Breast epithelium (tissue), 4 donors: ENCODE data around the gene NOX3. TPM values are rescaled to one million over a fixed set of nuclear protein-coding genes. Genes with fewer than 3 reads are reported as not detected.

Experiments used
- DNase-seq, 2 donors: peaks; one replicate each; pipeline ENCODE4 v3.0.0-alpha.2; 2019; ENCODE audit warnings: low spot score in 2 of 2
- H3K27ac ChIP-seq, 2 donors: fragments of 200-600 bp; sonication (generic) in 1 of 2; one replicate each; pipeline ENCODE4 v1.5.1; 2016 to 2019; ENCODE audit warnings: mild to moderate bottlenecking in 1 of 2
- H3K27me3 ChIP-seq, 2 donors: fragments of 200-600 bp; sonication (generic) in 1 of 2; one replicate each; pipeline versions ENCODE4 v1.5.1 to v1.6.0; 2017 to 2019; ENCODE audit warnings: control low read depth in 1 of 2, mild to moderate bottlenecking in 1 of 2
- H3K36me3 ChIP-seq: fragments of 200-600 bp; one replicate; pipeline ENCODE4 v1.5.1; 2019
- H3K4me1 ChIP-seq, 2 donors: fragments of 200-600 bp; sonication (generic); one replicate each; pipeline ENCODE4 v1.5.1; 2016 to 2019; ENCODE audit warnings: control low read depth in 1 of 2
- H3K4me3 ChIP-seq, 3 donors: fragments of 200-600 bp; sonication (generic); 1 replicate in 2 of 3; 2 replicates in 1 of 3; pipeline ENCODE4 v1.5.1; 2016 to 2019; ENCODE audit warnings: mild to moderate bottlenecking in 3 of 3, moderate library complexity in 2 of 3
- H3K9me3 ChIP-seq, 2 donors: fragments of 200-600 bp; sonication (generic) in 1 of 2; one replicate each; pipeline ENCODE4 v1.5.1; 2016 to 2019; ENCODE audit warnings: control low read depth in 1 of 2
- CTCF ChIP-seq, 3 donors: fragments of 450-650 bp; IDR thresholded peaks; one replicate each; pipeline ENCODE4 v1.5.1; 2016 to 2017; ENCODE audit warnings: antibody characterized with exemption in 3 of 3, mild to moderate bottlenecking in 3 of 3, moderate library complexity in 3 of 3
- POLR2A ChIP-seq: fragments of 450-650 bp; IDR thresholded peaks from one replicate; pipeline ENCODE4 v1.6.1; 2016; ENCODE audit warnings: antibody characterized with exemption, mild to moderate bottlenecking, moderate library complexity
- POLR2AphosphoS5 ChIP-seq, 3 donors: sonication (generic); formaldehyde crosslinking; IDR thresholded peaks; one replicate each; pipeline ENCODE4 v1.6.1; 2017; ENCODE audit warnings: antibody characterized with exemption in 3 of 3
- intact Hi-C: fragments of 100-400 bp; cut with DNase I; formaldehyde crosslinking; loops from one replicate; pipeline ENCODE4 v1.15.1; 2023; ENCODE audit warnings: low total_unique reads
- total RNA-seq, 3 donors: library from RNA; depleted of rRNA; stranded (reverse); fragments of >200 nt; gene quantifications; one replicate each; pipeline ENCODE4 v1.1.0, GENCODE V29; 2016

NOX3 gene
- total RNA-seq, 3 donors from 2014 or later = not detected

GRCh38 chr6:155450240-155450581 is 5.4 kb downstream of the NOX3 start:
- no peak for TF ChIP-seq POLR2AphosphoS5 (IDR thresholded peaks at IDR 0.05)
- DNase-seq = no peak
- intact Hi-C loops = no loop called here
- H3K4me1 ChIP-seq = no peaks in the 10 kb centered on the region
- H3K36me3 ChIP-seq = no peaks in the 10 kb centered on the region
- no peak overlapping the region for H3K27ac ChIP-seq
- H3K9me3 ChIP-seq = no peaks in the 10 kb centered on the region
- no peak overlapping the region for H3K4me3 ChIP-seq
- H3K27me3 ChIP-seq = peaks cover 0 to 4% of the 10 kb centered on the region in 2 donors

GRCh38 chr6:155449450-155450239 is 6.0 kb downstream of the NOX3 start:
- TF ChIP-seq POLR2AphosphoS5 (IDR thresholded peaks at IDR 0.05) = no peak
- TF ChIP-seq CTCF (IDR thresholded peaks at IDR 0.05) = no peak
- no peak for TF ChIP-seq POLR2A
- Histone ChIP-seq H3K27me3 (peaks cover 0 to 4% of the 10 kb centered on the region in 2 donors), H3K27ac (no peak overlapping the region), H3K36me3 (no peaks in the 10 kb centered on the region), H3K9me3 (no peaks in the 10 kb centered on the region), H3K4me1 (no peaks in the 10 kb centered on the region), H3K4me3 (no peak overlapping the region)
- DNase-seq = no peak
- intact Hi-C loops = no loop called here

- Histone ChIP-seq H3K4me3 (no peak overlapping the region), H3K27me3 (peaks cover 0 to 4% of the 10 kb centered on the region in 2 donors), H3K27ac (no peak overlapping the region), H3K9me3 (no peaks in the 10 kb centered on the region), H3K36me3 (no peaks in the 10 kb centered on the region), H3K4me1 (no peaks in the 10 kb centered on the region)
- intact Hi-C loops = no loop called here
- DNase-seq = no peak
- TF ChIP-seq POLR2A (no peak), POLR2AphosphoS5 (IDR thresholded peaks at IDR 0.05) (no peak), CTCF (IDR thresholded peaks at IDR 0.05) (no peak)
These were observed 6.8 kb downstream of the NOX3 start for GRCh38 chr6:155448668-155449449.

- no peaks in the 10 kb centered on the region for H3K4me1 ChIP-seq
- intact Hi-C loops = no loop called here
- no peaks in the 10 kb centered on the region for H3K9me3 ChIP-seq
- no peak for DNase-seq
- peaks cover 0 to 4% of the 10 kb centered on the region in 2 donors for H3K27me3 ChIP-seq
- H3K36me3 ChIP-seq = no peaks in the 10 kb centered on the region
- H3K4me3 ChIP-seq = no peak overlapping the region
- H3K27ac ChIP-seq = no peak overlapping the region
- TF ChIP-seq POLR2AphosphoS5 (IDR thresholded peaks at IDR 0.05) (no peak), POLR2A (no peak)
These were observed 7.7 kb downstream of the NOX3 start for GRCh38 chr6:155447949-155448348.

GRCh38 chr6:155444952-155445903 is 10.4 kb downstream of the NOX3 start:
- intact Hi-C loops = no loop called here
- peaks cover 0 to 4% of the 10 kb centered on the region in 2 donors for H3K27me3 ChIP-seq
- H3K9me3 ChIP-seq = no peaks in the 10 kb centered on the region
- no peak for DNase-seq
- no peak overlapping the region for H3K4me3 ChIP-seq
- H3K36me3 ChIP-seq = no peaks in the 10 kb centered on the region
- no peak overlapping the region for H3K27ac ChIP-seq
- H3K4me1 ChIP-seq = no peaks in the 10 kb centered on the region
- TF ChIP-seq POLR2AphosphoS5 (IDR thresholded peaks at IDR 0.05) = no peak
- no peak for TF ChIP-seq POLR2A
- TF ChIP-seq CTCF (IDR thresholded peaks at IDR 0.05) = no peak
